ENCODE data around the gene PSEN2. TPM values are rescaled to one million over a fixed set of nuclear protein-coding genes. Genes with fewer than 3 reads are reported as not detected.
A peak's percentile ranks its signal among the peaks of the same experiment; 100 is the strongest.

Gene PSEN2
- total RNA-seq, 1 experiment from 2014 or later = 14.8 TPM

GRCh38 chr1:226827968-226828513 is 42.4 kb upstream of the PSEN2 start:
- intact Hi-C loops (cut with micrococcal nuclease; ENCODE audit: unreplicated experiment) = loop anchor here (1.0 to 10.0 kb wide), 5 partner anchors 194 to 617 kb away; no protein-coding TSS in a partner anchor
- ChIA-PET POLR2A (ENCODE audit: unreplicated experiment) (no interaction called here), CTCF (interaction anchor here (1.1 kb wide), 1 partner anchor 202 kb away, joined by 8 read pairs; no protein-coding TSS in a partner anchor)
- Histone ChIP-seq H3K27me3 (ENCODE audit: insufficient read depth, low read depth) (no peaks in the 10 kb centered on the region), H3K4me1 (replicated peaks; ENCODE audit: insufficient read depth) (peaks cover 21% of the 10 kb centered on the region), H3K9me3 (ENCODE audit: insufficient read depth, low read depth) (no peaks in the 10 kb centered on the region), H2AFZ (no peak overlapping the region), H3K36me3 (ENCODE audit: low read depth) (no peaks in the 10 kb centered on the region), H3K4me3 (no peak overlapping the region), H3K4me2 (peak overlapping the region; percentile 62), H3K9me2 (ENCODE audit: insufficient read depth) (no peaks in the 10 kb centered on the region), H3F3A (ENCODE audit: insufficient read depth, low read depth) (peaks cover 3% of the 10 kb centered on the region; the same call in 1 of the 2 replicates), H4K20me1 (ENCODE audit: insufficient read depth) (no peaks in the 10 kb centered on the region), H3K27ac (no peak overlapping the region), H3K79me2 (ENCODE audit: low read depth) (no peaks in the 10 kb centered on the region)
- BruUV-seq (replicated peaks) = no TSS peak
- DNase-seq = peak; percentile 73 to 91
- TF ChIP-seq CTCF (conservative IDR thresholded peaks at IDR 0.05) (peak; percentile 92), EZH2 (IDR thresholded peaks at IDR 0.05; ENCODE audit: low read depth) (no peak)

GRCh38 chr1:226829105-226829504 is 41.3 kb upstream of the PSEN2 start:
- H3K36me3 ChIP-seq (ENCODE audit: low read depth) = no peaks in the 10 kb centered on the region
- no peaks in the 10 kb centered on the region for H3K79me2 ChIP-seq (ENCODE audit: low read depth)
- BruUV-seq (replicated peaks) = no TSS peak
- no peak for DNase-seq
- H3K9me2 ChIP-seq (ENCODE audit: insufficient read depth) = no peaks in the 10 kb centered on the region
- TF ChIP-seq CTCF (conservative IDR thresholded peaks at IDR 0.05) = no peak
- no peak for TF ChIP-seq EZH2 (IDR thresholded peaks at IDR 0.05; ENCODE audit: low read depth)
- no peaks in the 10 kb centered on the region for H3K9me3 ChIP-seq (ENCODE audit: insufficient read depth, low read depth)
- H2AFZ ChIP-seq = no peak overlapping the region
- peaks cover 21% of the 10 kb centered on the region for H3K4me1 ChIP-seq (replicated peaks; ENCODE audit: insufficient read depth)
- peaks cover 3% of the 10 kb centered on the region; the same call in 1 of the 2 replicates for H3F3A ChIP-seq (ENCODE audit: insufficient read depth, low read depth)
- POLR2A ChIA-PET (ENCODE audit: unreplicated experiment) = interaction anchor here (0.6 kb wide), 1 partner anchor 125 kb away, joined by 3 read pairs; no protein-coding TSS in a partner anchor
- no peak overlapping the region for H3K27ac ChIP-seq
- no peak overlapping the region for H3K4me3 ChIP-seq
- intact Hi-C loops (cut with micrococcal nuclease; ENCODE audit: unreplicated experiment) = loop anchor here (2.0 to 10.0 kb wide), 2 partner anchors 202 to 616 kb away; no protein-coding TSS in a partner anchor
- H3K27me3 ChIP-seq (ENCODE audit: insufficient read depth, low read depth) = no peaks in the 10 kb centered on the region
- no peaks in the 10 kb centered on the region for H4K20me1 ChIP-seq (ENCODE audit: insufficient read depth)
- no peak overlapping the region for H3K4me2 ChIP-seq
- CTCF ChIA-PET = interaction anchor here (0.5 kb wide), 1 partner anchor 12 kb away, joined by 4 read pairs; no protein-coding TSS in a partner anchor

- no TSS peak for BruUV-seq (replicated peaks)
- no peaks in the 10 kb centered on the region for H3K36me3 ChIP-seq (ENCODE audit: low read depth)
- H3K4me1 ChIP-seq (replicated peaks; ENCODE audit: insufficient read depth) = peaks cover 25% of the 10 kb centered on the region
- H3K79me2 ChIP-seq (ENCODE audit: low read depth) = no peaks in the 10 kb centered on the region
- no peaks in the 10 kb centered on the region for H3K9me2 ChIP-seq (ENCODE audit: insufficient read depth)
- no peaks in the 10 kb centered on the region for H3K27me3 ChIP-seq (ENCODE audit: insufficient read depth, low read depth)
- H2AFZ ChIP-seq = no peak overlapping the region
- POLR2A ChIA-PET (ENCODE audit: unreplicated experiment) = no interaction called here
- DNase-seq = no peak
- CTCF ChIA-PET = no interaction called here
- no peak overlapping the region for H3K4me3 ChIP-seq
- intact Hi-C loops (cut with micrococcal nuclease; ENCODE audit: unreplicated experiment) = no loop called here
- H3K9me3 ChIP-seq (ENCODE audit: insufficient read depth, low read depth) = no peaks in the 10 kb centered on the region
- H3K4me2 ChIP-seq = peak overlapping the region; percentile 4
- no peaks in the 10 kb centered on the region for H4K20me1 ChIP-seq (ENCODE audit: insufficient read depth)
- TF ChIP-seq CTCF (conservative IDR thresholded peaks at IDR 0.05) (no peak), EZH2 (IDR thresholded peaks at IDR 0.05; ENCODE audit: low read depth) (no peak)
- no peak overlapping the region for H3K27ac ChIP-seq
- peaks cover 4% of the 10 kb centered on the region; the same call in 1 of the 2 replicates for H3F3A ChIP-seq (ENCODE audit: insufficient read depth, low read depth)
Measured at GRCh38 chr1:226831953-226832352, 38.5 kb upstream of the PSEN2 start.
